Stimulated activated naive CD8-positive, alpha-beta T cell treated with anti-CD3 and anti-CD28 coated beads, Interleukin-15, Interleukin-2, amounts not matched to agents 100 ng/mL and 50 ng/mL, for 24 hours (primary cell): ENCODE measurements around the gene CLEC1B.
"Not testable (repeated sequence)": the region's sequence is repeated elsewhere in the genome, so short reads cannot be mapped to it uniquely, and the experiment has no call there.

Source experiments
- H3K27ac Mint-ChIP-seq: one replicate; pipeline ENCODE4 v1.8.0; 2021; ENCODE audit warnings: mild to moderate bottlenecking, mixed read lengths
- H3K27me3 Mint-ChIP-seq: one replicate; pipeline ENCODE4 v1.8.0; 2021; ENCODE audit warnings: mixed read lengths
- H3K36me3 Mint-ChIP-seq: one replicate; pipeline ENCODE4 v1.8.0; 2021; ENCODE audit warnings: low read depth, mixed read lengths
- H3K4me1 Mint-ChIP-seq: one replicate; pipeline ENCODE4 v1.8.0; 2021; ENCODE audit warnings: low read depth, mixed read lengths
- H3K4me3 Mint-ChIP-seq: one replicate; pipeline ENCODE4 v1.8.0; 2021; ENCODE audit warnings: mild to moderate bottlenecking, mixed read lengths
- H3K9me3 Mint-ChIP-seq: one replicate; pipeline ENCODE4 v1.8.0; 2021; ENCODE audit warnings: mixed read lengths

Gene CLEC1B

GRCh38 chr12:10012630-10013330, 13.9 kb upstream of the CLEC1B start:
- Mint-ChIP-seq H3K9me3 (no peaks in the 10 kb centered on the region), H3K36me3 (no peaks in the 10 kb centered on the region), H3K27ac (no peak overlapping the region), H3K4me1 (no peaks in the 10 kb centered on the region), H3K27me3 (peaks cover 21% of the 10 kb centered on the region), H3K4me3 (no peak overlapping the region)

- no peak overlapping the region for H3K27ac Mint-ChIP-seq
- no peaks in the 10 kb centered on the region for H3K9me3 Mint-ChIP-seq
- no peaks in the 10 kb centered on the region for H3K4me1 Mint-ChIP-seq
- no peak overlapping the region for H3K4me3 Mint-ChIP-seq
- H3K36me3 Mint-ChIP-seq: no peaks in the 10 kb centered on the region
- no peaks in the 10 kb centered on the region for H3K27me3 Mint-ChIP-seq
Measured at GRCh38 chr12:10001171-10001776, 2.4 kb upstream of the CLEC1B start.

- no peaks in the 10 kb centered on the region for H3K9me3 Mint-ChIP-seq
- H3K36me3 Mint-ChIP-seq: no peaks in the 10 kb centered on the region
- H3K4me1 Mint-ChIP-seq: peaks cover 10% of the 10 kb centered on the region
- no peak overlapping the region for H3K4me3 Mint-ChIP-seq
- no peak overlapping the region for H3K27ac Mint-ChIP-seq
- peaks cover 34% of the 10 kb centered on the region for H3K27me3 Mint-ChIP-seq
Measured at GRCh38 chr12:9992296-9992695, 6.6 kb downstream of the CLEC1B start.

GRCh38 chr12:9991876-9992275, 7.0 kb downstream of the CLEC1B start:
- no peak overlapping the region for H3K4me3 Mint-ChIP-seq
- peaks cover 34% of the 10 kb centered on the region for H3K27me3 Mint-ChIP-seq
- no peak overlapping the region for H3K27ac Mint-ChIP-seq
- H3K9me3 Mint-ChIP-seq: no peaks in the 10 kb centered on the region
- peaks cover 10% of the 10 kb centered on the region for H3K4me1 Mint-ChIP-seq
- H3K36me3 Mint-ChIP-seq: no peaks in the 10 kb centered on the region

- H3K27ac Mint-ChIP-seq: no peak overlapping the region
- H3K9me3 Mint-ChIP-seq: peaks cover 3% of the 10 kb centered on the region
- H3K4me3 Mint-ChIP-seq: no peak overlapping the region
- peaks cover 3% of the 10 kb centered on the region for H3K27me3 Mint-ChIP-seq
- no peaks in the 10 kb centered on the region for H3K36me3 Mint-ChIP-seq
- H3K4me1 Mint-ChIP-seq: no peaks in the 10 kb centered on the region
Measured at GRCh38 chr12:9980126-9980525, 18.8 kb downstream of the CLEC1B start.

- H3K27me3 Mint-ChIP-seq: peaks cover 9% of the 10 kb centered on the region
- H3K9me3 Mint-ChIP-seq: peaks cover 4% of the 10 kb centered on the region
- no peaks in the 10 kb centered on the region for H3K4me1 Mint-ChIP-seq
- H3K27ac Mint-ChIP-seq: no peak overlapping the region
- no peaks in the 10 kb centered on the region for H3K36me3 Mint-ChIP-seq
- no peak overlapping the region for H3K4me3 Mint-ChIP-seq
Measured at GRCh38 chr12:9977916-9978315, 21.0 kb downstream of the CLEC1B start.

- H3K4me3 Mint-ChIP-seq, H3K9me3 Mint-ChIP-seq, H3K36me3 Mint-ChIP-seq, H3K27ac Mint-ChIP-seq, H3K27me3 Mint-ChIP-seq, H3K4me1 Mint-ChIP-seq: not testable (repeated sequence)
Measured at GRCh38 chr12:9976626-9977025, 22.3 kb downstream of the CLEC1B start.

- H3K27ac Mint-ChIP-seq: no peak overlapping the region
- H3K4me1 Mint-ChIP-seq: no peaks in the 10 kb centered on the region
- peaks cover 9% of the 10 kb centered on the region for H3K27me3 Mint-ChIP-seq
- no peaks in the 10 kb centered on the region for H3K36me3 Mint-ChIP-seq
- no peak overlapping the region for H3K4me3 Mint-ChIP-seq
- peaks cover 4% of the 10 kb centered on the region for H3K9me3 Mint-ChIP-seq
Measured at GRCh38 chr12:9975614-9976013, 23.3 kb downstream of the CLEC1B start.

GRCh38 chr12:9974731-9975130, 24.2 kb downstream of the CLEC1B start:
- not testable (repeated sequence) for H3K27ac Mint-ChIP-seq, H3K27me3 Mint-ChIP-seq, H3K9me3 Mint-ChIP-seq, H3K36me3 Mint-ChIP-seq, H3K4me1 Mint-ChIP-seq, H3K4me3 Mint-ChIP-seq

GRCh38 chr12:9973949-9974348, 25.0 kb downstream of the CLEC1B start:
- H3K36me3 Mint-ChIP-seq: no peaks in the 10 kb centered on the region
- no peak overlapping the region for H3K4me3 Mint-ChIP-seq
- H3K27ac Mint-ChIP-seq: no peak overlapping the region
- H3K27me3 Mint-ChIP-seq: peaks cover 7% of the 10 kb centered on the region
- peaks cover 4% of the 10 kb centered on the region for H3K9me3 Mint-ChIP-seq
- no peaks in the 10 kb centered on the region for H3K4me1 Mint-ChIP-seq

GRCh38 chr12:9971181-9971580, 27.7 kb downstream of the CLEC1B start, which contains the start of gene CLEC12A:
CLEC12A (plus strand) TSS chr12:9971409; CDS start chr12:9971597, 188 bp downstream.
- H3K4me1 Mint-ChIP-seq: no peaks in the 10 kb centered on the region
- H3K27ac Mint-ChIP-seq: no peak within 1 kb of the TSS
- H3K4me3 Mint-ChIP-seq: no peak within 1 kb of the TSS
- H3K27me3 Mint-ChIP-seq: peaks cover 7% of the 10 kb centered on the region
- H3K36me3 Mint-ChIP-seq: no peaks in the 10 kb centered on the region
- H3K9me3 Mint-ChIP-seq: peaks cover 4% of the 10 kb centered on the region

GRCh38 chr12:9969673-9970072, 29.2 kb downstream of the CLEC1B start:
- Mint-ChIP-seq H3K36me3 (no peaks in the 10 kb centered on the region), H3K4me1 (no peaks in the 10 kb centered on the region), H3K4me3 (no peak overlapping the region), H3K9me3 (no peaks in the 10 kb centered on the region), H3K27ac (no peak overlapping the region), H3K27me3 (peaks cover 7% of the 10 kb centered on the region)

- H3K9me3 Mint-ChIP-seq: no peaks in the 10 kb centered on the region
- no peaks in the 10 kb centered on the region for H3K27me3 Mint-ChIP-seq
- no peaks in the 10 kb centered on the region for H3K36me3 Mint-ChIP-seq
- H3K4me1 Mint-ChIP-seq: peaks cover 28% of the 10 kb centered on the region
- no peak overlapping the region for H3K27ac Mint-ChIP-seq
- no peak overlapping the region for H3K4me3 Mint-ChIP-seq
Measured at GRCh38 chr12:9961901-9962300, 37.0 kb downstream of the CLEC1B start.

- peaks cover 29% of the 10 kb centered on the region for H3K4me1 Mint-ChIP-seq
- no peaks in the 10 kb centered on the region for H3K9me3 Mint-ChIP-seq
- no peaks in the 10 kb centered on the region for H3K27me3 Mint-ChIP-seq
- H3K36me3 Mint-ChIP-seq: no peaks in the 10 kb centered on the region
- no peak overlapping the region for H3K4me3 Mint-ChIP-seq
- H3K27ac Mint-ChIP-seq: no peak overlapping the region
Measured at GRCh38 chr12:9961106-9961505, 37.8 kb downstream of the CLEC1B start.

GRCh38 chr12:9960590-9960989, 38.3 kb downstream of the CLEC1B start:
- Mint-ChIP-seq H3K27ac (no peak overlapping the region), H3K9me3 (no peaks in the 10 kb centered on the region), H3K4me1 (peaks cover 29% of the 10 kb centered on the region), H3K36me3 (no peaks in the 10 kb centered on the region), H3K4me3 (no peak overlapping the region), H3K27me3 (no peaks in the 10 kb centered on the region)

GRCh38 chr12:9957834-9958233, 41.1 kb downstream of the CLEC1B start:
- Mint-ChIP-seq H3K27me3 (no peaks in the 10 kb centered on the region), H3K4me3 (no peak overlapping the region), H3K36me3 (no peaks in the 10 kb centered on the region), H3K9me3 (no peaks in the 10 kb centered on the region), H3K27ac (peak overlapping the region; percentile 12), H3K4me1 (peaks cover 29% of the 10 kb centered on the region)
